GM21717 (cell line): ENCODE results near the gene TBC1D1.
"Not testable (repeated sequence)": the region's sequence is repeated elsewhere in the genome, so short reads cannot be mapped to it uniquely, and the experiment has no call there.

ENCODE experiments used
- ATAC-seq: cut with Tn5 transposase; IDR thresholded peaks from one replicate; pipeline ENCODE4 v1.9.1; 2021; ENCODE audit warnings: mild to moderate bottlenecking, moderate library complexity; ENCODE audit not compliant: unreplicated experiment

Gene TBC1D1

DNA sequence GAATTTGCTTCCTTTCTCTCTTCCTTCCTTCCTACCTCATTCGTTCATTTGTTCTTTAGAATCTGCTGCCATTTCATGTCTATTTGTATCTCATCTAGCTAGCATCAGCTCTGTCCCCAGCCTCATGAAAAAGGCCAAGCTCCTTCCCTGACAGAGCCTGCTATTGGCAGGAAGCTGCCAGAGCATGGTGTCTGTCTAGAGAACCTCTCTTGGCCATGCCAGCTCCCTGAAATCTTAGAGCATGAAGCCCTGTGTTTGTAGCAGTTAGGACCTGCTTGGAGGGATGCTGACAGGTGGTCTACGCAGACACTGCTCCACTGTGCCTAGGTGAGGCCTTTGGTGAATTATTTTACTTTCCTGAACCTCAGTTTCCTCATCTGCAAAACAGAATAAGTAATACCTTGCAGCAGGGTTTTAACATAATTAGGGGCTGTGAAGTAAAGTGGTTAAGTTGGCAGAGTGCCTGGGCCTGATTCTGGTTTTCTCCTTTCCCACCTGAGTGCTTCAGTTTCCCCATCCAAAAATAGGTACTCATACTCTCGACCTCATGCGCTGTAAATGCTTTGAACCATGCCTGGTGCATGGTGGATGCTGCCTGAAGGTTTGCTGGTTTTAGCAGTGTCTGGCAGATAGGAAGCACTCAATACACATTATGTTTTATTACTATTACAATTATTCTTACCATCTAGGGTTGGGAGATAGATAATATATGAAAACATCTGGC is 74.0 kb downstream of the TBC1D1 start:
- ATAC-seq: peak; percentile 81

DNA sequence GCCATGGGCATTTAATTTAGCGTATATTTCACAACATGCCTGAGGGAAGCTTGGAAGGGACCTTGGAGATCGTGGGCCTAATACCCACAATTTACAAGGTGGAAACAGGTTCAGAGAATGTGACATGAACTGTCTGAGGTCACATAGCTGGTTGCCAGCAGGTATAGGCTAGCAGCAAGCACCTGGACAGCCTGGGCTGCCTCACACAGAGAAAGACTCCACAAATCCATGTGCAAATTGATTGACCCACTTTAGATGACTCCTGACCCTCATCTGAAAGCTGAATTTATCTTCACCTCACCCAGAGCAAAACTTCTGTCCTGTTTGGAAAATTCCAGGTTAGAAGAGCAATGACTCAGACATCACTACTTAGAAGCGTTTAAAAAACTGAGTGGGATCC is 75.2 kb downstream of the TBC1D1 start:
- no peak for ATAC-seq

DNA sequence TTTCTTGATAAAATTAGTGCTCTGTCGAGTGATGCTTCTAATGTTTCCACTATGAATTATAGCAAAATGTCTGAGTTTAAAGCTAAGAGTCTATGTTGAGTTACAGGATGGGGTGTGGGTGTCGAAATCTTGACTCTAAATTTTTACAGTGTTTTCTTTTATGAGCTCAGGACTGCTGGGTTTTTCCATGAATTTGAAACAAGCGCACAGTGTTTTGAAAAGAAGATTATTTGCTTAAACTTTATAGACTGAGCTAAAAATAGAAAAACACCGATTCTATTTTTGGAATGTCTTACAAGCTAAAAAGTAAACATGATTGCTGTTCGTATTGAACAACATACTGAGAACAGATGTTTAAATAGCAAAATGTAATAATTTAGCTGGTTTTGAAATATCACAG is 76.9 kb downstream of the TBC1D1 start:
- ATAC-seq: no peak

DNA sequence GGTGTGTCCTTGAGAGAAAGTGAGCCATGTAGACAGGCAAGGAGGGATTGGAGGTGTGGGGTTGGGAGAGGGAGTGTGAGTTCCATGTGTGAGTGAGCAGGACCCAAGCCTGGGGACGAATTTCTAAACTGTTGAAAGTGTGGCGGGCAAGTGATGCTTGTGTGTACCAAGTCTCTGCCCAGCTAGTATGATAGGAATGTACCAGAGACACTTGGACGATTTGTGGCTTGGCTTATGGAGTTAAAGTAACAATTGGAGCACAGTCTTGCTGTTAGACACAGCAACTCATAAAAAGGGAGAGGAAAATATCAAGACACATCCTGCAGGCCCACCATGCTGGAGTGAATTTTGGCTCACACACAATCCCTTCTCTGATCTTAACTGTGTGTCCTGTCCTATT is 77.9 kb downstream of the TBC1D1 start:
- ATAC-seq: no peak

DNA sequence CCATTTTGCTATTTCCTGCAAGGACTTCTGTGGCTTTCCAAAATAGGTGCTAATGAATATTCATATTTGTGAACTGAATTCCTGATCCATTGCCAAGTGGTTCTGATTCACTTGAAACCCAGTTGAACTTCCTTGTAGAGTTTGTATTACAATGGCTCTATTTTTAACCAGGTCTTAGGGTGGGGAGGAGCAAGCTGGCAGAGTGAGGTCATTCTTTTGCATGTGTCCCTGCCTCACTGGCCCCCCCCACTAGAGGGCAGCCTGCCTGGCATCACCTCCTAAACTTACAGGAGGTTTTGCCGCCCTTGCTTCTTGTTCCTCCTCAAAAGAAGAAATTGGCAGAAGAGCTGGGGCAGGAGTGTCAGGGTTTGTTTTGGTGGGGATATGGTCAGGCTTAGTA is 79.8 kb downstream of the TBC1D1 start:
- ATAC-seq: no peak

DNA sequence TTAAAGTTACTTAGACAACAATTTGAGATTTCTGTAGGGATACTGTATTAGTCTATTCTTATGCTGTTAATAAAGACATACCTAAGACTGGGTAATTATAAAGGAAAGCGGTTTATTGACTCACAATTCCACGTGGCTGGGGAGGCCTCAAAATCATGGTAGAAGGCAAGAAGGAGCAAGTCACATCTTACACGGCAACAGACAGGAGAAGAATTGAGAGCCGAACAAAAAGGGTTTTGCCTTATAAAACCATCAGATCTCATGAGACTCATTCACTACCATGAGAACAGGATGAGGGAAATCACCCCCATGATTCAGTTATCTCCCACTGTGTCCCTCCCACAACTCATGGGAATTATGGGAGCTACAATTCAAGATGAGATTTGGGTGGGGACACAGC is 80.3 kb downstream of the TBC1D1 start:
- ATAC-seq: no peak

DNA sequence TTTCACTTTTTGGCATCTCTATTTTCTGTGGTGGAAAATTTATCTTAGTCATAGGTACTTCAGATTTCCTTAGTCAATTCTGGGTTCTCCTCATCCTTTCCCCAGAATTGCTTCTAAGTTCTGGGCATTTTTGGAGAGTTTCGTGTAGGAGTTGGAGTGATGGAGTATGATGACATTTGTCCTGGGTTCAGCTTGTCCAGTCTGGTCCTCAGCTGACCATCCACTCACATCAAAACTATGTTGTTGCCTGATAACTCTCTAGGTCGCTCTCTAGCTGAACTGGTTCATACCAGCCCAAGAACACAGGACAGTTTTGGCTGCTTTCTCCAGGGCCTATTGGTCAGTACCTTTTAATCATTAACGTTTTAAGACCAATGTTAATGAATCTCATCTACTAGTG is 82.6 kb downstream of the TBC1D1 start:
- ATAC-seq: no peak

DNA sequence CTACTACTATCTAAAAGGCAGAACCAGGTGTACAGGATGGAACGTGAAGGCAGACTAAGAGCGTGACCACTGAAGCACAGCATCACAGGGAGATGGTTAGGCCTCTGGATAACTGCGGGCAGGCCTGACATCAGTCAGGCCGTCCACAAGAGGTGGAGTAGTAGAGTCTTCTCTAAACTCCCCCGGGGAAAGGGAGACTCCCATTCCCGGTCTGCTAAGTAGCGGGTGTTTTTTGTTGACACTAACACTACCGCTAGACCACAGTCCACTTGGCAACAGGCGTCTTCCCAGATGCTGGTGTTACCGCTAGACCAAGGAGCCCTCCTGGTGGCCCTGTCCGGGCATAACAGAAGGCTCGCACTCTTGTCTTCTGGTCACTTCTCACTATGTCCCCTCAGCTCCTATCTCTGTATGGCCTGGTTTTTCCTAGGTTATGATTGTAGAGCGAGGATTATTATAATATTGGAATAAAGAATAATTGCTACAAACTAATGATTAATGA is 84.5 kb downstream of the TBC1D1 start:
- ATAC-seq: not testable (repeated sequence)

DNA sequence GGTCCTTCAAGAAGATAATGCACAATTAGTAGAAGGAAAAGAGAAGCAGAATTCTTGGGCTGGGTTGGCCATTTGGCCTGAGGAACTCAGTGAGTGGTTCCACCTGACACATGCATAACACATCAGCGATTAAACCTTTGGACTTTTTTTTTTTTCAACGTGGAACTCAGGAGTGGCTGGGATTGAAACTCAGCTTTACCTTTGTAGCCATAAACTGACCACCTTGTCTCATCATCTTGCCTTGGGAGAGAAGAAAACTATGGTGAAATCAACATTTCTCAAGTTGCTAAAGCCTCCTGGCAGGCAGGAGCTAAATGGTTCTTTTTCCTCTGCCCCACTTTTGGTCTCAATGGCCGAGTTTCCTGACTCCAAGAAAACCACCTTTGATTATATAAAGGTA is 85.6 kb downstream of the TBC1D1 start:
- ATAC-seq: no peak

DNA sequence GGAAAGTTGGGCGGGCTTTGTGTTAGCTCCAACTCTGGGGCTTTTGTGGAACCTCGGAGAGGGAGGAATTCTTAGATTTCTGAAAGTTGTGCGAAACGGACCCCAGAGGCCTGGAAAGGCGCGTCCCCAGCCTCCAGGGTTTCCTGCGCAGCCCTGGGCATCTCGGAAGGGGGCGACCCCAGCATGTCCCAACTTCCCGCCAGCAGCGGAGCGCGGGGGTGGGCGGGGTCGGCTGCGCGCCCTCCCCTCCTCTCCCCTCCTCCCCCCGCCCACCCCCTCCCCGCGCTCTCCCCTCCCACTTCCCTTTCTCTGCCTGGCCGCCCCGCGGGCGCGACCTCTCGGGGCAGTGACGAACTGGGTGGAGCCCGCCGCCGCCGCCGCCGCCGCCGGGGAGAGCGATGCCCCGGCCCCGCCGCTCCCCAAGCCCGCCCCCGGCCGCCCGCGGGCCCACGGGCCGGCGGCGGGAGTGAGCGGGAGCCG is 86.1 kb downstream of the TBC1D1 start:
- peak; percentile 75 for ATAC-seq

DNA sequence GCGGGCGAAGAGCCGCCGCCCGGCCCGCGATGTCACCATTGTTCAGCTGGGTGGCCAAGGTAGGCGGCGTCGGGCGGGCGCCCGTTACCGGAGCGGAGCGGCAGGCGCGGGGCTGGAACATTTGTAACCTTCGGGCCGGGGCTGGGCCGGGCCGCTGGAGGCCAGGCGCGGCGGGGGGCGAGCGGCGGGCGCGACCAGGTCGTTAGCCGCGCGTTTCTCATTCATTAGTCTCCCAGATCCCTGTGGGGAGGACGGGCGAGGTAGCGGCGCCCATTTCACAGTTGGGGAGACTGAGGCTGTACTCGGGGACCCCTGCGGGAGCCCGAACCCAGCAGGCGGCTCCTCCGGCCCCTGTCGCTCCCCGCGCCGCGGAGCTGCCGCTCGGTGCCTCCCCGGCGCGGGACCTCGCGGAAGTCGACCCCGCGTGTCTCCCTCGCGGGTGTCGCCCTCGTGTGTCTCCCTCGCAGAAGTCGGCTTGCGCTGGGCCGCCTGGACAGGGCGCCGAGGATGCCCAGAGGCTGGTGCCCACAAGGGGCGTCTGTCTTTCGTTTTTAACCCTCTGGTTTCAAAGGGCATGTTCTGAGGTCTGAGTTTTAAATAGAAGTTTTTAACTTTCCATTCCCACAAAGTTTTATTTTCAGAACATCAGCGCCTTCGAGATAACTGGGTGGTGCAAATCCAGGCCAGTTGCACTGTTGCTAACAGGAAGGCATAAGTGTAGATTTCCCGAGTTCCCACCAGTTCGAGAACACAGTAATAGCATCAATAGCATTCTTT is 86.8 kb downstream of the TBC1D1 start:
- peak; percentile 68 for ATAC-seq

DNA sequence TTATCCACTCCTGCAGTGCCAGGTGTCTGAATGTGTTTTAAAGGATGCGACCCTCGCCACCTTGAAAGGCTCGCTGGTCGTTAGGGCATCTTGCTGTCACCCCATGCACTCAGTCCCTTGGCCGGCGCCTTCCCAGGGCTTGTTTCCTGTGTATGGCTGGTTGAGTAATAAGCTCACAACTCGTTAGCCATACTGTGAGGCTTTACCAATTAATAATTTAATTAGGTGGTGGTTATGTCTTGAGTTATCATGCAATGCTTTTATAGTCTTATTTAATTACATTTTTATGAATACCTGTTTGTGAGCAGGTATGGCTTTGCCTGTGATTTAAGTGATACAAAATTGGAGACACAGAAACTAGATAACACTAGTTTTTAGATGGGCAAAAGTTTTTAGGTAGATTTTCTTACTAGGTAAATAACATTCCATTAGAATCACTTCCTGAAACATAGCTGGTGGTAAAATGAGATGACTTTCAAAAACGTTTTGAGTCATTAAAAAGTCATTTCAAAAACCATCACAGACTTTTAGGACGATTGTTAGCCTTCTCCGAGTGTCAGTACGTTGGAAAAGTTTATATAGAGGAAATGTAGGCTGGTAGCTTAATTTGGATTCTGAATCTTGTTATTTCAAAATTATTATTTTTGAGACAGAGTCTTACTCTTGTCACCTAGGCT is 87.5 kb downstream of the TBC1D1 start:
- peak; percentile 30 for ATAC-seq

DNA sequence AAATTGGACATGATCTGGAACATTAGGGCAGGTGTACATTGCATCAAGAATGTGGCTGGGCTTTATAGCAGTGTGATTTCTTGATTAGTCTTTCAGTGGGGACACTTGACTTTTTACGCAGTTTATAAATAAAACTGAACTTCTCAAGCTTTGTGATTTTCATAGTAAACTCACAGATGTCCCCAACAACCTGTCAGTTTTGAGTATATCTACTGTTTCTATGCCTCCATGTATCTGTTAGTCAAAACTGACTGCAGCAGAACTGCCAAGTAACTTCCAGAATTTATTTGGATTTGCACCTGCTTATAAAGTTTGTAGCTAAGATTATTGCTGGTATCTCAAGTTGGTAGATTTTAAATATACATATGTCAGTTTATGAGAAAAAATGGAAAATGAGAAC is 89.4 kb downstream of the TBC1D1 start:
- ATAC-seq: no peak

DNA sequence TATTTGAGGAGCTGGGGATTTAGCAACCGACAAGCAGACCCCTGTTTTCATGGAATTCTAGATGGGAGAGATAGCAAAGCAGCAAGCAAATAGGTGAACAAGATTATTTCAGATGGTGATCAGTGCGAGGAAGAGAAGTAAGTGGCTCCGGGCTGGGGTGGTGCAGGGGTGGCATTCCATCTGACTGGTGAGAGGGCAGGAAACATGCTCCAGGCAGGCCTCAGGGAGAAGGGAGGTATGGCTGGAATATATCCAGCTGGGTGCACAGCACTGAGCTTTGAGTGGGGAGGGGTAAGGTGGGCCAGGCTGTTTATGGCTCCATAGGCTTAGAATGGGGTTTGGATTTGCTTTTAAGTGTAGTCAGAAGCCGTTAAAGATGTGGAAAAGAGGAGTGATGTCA is 90.5 kb downstream of the TBC1D1 start:
- ATAC-seq: no peak

DNA sequence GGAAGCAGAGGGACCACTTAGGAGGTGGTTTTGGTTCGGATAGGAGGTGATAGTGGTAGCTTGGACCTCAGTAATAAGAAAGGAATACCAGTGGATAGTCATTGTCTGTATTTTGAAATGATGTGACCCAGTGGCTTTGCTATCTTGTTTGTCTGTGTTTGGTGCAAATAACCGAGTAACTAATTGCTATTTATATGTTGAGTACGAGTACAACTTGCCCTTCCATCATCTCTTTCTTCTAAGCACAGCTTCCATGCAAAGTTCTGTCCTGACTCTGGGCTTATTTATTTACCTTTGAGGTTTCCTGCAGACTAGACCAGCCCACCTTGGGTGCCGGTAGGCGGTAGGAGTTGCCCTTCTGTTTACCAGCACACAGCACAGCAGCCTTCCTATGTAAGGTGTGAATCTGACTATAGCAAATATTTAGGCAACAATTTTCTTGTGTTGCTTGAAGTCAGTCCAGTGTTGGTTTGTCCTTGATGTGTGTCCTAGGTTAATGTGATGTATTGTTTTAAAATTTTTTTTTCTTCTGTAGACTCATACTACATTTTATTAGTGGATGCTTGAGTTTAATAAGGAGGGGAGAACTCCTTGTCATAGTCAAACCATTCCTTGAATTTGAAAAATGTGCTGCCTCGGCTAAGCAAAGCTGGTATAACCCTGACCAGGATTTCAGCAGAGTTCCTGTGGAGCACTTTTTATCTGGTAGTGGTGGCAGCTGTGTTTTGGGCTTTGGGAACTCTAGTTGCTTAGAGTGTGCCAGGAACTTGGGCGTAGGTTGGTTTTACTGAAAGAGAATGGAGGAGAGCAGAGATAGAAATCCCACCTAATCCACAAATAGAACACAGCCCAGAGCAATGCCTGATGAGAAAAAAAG is 91.2 kb downstream of the TBC1D1 start:
- ATAC-seq: no peak

DNA sequence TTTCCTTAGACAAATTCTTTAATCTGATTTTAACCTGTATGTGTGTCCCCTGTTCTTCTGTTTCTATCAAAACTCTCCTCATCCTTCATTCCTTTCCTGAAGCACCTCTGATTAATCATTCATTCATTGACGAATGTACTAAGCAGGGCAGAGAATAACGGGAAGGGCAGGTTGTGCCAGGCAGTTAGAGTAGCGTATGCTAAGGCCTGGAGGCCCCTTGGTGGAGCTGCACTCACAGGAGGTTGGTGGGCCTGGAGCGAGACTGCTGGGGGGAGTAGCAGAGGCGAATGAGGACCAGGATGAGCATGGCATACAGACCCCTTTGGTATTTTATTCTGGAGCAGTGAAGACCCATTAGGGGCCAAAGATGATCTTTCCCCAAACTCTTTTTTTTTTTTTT is 91.9 kb downstream of the TBC1D1 start:
- no peak for ATAC-seq

DNA sequence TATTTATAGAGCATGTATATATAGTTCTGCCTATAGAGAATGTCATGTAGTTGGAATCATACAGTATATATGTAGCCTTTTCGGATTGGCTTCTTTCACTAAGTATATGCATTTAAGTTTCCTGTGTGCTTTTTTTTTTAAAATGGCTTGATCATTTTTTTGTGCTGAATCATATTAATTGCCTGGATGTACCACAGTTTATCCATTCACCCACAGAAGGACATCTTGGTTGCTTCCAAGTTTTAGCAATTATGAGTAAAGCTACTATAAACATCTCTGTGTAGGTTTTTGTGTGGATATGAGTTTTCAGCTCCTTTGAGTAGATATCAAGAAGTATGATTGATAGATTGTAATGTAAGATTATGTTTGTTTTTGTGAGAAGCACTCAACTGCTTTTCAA is 93.1 kb downstream of the TBC1D1 start:
- ATAC-seq: no peak

DNA sequence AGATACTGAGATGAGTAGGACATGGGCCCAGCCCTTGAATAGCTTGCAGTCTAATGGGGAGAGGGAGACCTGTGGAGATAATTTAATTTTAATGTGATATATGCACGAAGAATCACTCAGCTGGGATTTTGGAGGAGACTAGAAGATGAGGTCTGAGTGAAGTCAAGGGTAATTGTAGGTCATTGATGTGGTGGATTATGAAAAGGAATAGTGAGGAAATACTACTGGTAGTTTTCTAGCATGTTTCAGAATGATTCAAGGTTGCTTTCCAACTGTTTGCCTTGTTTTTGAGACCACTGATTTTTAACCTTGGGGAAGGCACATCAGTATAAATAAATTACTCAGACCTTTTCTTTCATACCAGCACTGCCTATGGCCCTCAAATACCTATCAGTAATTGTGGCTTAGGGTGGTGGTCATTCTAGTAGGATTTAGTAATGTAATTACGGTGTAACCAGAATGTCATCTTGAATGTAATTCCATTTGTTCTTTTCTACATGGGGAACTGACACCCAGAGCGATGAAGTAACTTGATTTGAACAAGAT is 94.9 kb downstream of the TBC1D1 start:
- peak; percentile 37 for ATAC-seq

DNA sequence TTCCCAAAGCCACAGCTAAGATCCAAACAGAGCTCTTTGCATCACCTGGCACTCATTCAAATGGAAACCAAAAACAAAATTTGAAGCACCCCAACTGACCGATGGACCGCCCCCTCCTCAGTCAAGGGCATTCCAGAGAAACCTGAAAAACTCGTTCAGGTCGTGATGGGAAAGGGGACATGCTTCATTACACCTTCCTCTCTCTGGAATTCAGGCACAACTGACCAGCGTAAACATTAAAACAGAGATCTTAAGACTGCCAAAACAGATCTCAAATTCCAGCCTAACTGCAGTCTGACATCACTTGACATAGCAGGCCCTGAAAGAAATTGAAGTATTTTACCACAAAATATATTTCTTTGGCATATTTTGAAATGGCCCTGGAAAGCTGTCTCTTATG is 97.8 kb downstream of the TBC1D1 start:
- no peak for ATAC-seq
